GM21360 (cell line): ENCODE data around the gene FOXD4.
"Not testable (repeated sequence)": the region's sequence is repeated elsewhere in the genome, so short reads cannot be mapped to it uniquely, and the experiment has no call there.

Experiments used
- ATAC-seq: cut with Tn5 transposase; IDR thresholded peaks from one replicate; pipeline ENCODE4 v1.9.1; 2021; ENCODE audit warnings: mild to moderate bottlenecking, moderate library complexity; ENCODE audit not compliant: unreplicated experiment

FOXD4 gene

GRCh38 chr9:94323-94722 lies 23.9 kb downstream of the FOXD4 start:
- ATAC-seq: not testable (repeated sequence)

- not testable (repeated sequence) for ATAC-seq
Measured at GRCh38 chr9:93909-94308, 24.3 kb downstream of the FOXD4 start.

GRCh38 chr9:90851-91250 lies 27.4 kb downstream of the FOXD4 start:
- ATAC-seq: not testable (repeated sequence)

DNA sequence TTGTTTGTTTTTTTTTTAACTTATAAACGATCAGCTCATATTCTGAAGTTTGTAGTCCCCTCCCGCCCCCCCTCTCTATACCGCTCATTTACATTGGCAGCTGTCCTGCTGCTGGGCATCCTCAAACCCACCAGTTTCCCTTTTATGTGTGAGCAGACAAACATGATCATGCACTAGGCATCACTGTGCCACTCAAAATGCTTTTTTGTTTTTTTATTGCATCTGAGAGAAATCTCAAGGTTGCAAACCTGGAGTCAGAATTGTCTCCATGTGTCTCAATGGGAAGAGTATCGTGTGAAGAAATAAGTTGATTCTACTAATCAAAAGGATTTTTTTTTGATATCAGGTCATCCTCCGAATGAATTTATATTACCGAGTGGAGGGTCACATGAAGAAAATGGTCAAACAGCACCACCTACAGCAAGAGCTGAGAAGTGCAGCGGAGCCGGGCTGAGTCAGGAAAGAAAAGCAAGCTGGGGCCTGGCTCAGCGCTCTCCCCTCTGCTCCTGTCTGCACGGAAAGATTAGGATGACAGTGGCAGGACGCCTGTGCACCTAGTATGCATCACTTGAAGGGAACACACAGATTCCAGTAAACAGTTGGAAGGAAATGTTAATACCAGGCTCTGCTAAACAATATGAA lies 29.7 kb downstream of the FOXD4 start:
- ATAC-seq: peak; percentile 85

GRCh38 chr9:87860-88259 lies 30.4 kb downstream of the FOXD4 start:
- ATAC-seq: not testable (repeated sequence)

GRCh38 chr9:87105-87504 lies 31.1 kb downstream of the FOXD4 start:
- ATAC-seq: not testable (repeated sequence)

DNA sequence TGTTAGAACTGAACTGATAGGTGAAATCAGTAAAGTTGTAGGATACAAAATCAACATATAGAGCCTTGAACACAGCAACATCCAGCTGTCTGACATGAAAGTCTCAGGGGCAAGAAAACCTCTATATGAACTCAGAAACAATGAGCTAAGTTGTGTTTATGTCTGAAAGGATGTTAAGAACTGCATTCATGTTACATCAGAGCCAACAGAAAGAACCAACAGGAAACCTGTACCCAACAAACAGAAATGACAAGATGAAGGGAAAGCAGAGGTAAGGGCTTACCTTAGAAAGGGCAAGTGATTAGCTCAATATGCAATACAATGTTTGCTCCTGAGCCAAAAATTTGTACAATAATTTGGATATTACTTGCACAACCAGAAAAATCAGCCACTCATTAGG lies 31.5 kb downstream of the FOXD4 start:
- ATAC-seq: not testable (repeated sequence)

- ATAC-seq: not testable (repeated sequence)
Measured at GRCh38 chr9:82932-83689, 35.1 kb downstream of the FOXD4 start.

DNA sequence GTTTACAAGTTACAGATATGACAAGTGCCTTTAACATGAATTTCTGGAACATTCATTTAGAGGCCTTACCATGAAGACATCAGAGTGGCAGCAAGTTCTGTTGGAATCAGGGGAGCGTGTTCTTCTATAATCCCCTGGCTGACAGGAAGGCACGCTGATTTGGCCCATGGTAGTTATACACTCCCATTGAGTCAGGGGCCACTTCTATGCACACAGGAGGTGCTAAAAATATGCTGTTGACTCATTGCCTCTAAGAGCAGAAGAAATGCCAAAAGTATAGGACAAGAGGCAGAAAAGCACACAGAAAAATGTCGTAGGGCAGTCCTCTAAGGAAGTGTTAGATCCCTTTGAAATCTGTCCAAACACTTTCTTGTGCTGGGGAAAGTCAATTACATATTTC lies 39.9 kb downstream of the FOXD4 start:
- not testable (repeated sequence) for ATAC-seq

DNA sequence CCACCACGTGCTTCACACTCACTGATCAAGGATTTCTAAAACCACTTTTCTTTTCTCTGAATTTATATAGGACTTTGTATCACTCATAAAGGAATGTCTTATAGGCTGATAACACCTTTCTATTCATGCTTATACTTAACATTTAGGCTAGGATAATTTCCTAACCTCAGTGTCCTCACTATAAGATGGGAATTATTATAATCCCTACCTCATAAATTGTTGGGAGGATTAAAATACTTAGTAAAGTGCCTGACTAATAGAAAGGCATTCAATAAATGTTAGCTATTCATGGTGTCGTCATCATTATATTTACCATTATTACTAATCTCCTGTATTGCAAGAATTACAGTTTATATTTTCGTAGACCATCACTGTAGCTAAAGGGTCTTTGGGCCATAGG lies 41.8 kb downstream of the FOXD4 start:
- ATAC-seq: not testable (repeated sequence)

DNA sequence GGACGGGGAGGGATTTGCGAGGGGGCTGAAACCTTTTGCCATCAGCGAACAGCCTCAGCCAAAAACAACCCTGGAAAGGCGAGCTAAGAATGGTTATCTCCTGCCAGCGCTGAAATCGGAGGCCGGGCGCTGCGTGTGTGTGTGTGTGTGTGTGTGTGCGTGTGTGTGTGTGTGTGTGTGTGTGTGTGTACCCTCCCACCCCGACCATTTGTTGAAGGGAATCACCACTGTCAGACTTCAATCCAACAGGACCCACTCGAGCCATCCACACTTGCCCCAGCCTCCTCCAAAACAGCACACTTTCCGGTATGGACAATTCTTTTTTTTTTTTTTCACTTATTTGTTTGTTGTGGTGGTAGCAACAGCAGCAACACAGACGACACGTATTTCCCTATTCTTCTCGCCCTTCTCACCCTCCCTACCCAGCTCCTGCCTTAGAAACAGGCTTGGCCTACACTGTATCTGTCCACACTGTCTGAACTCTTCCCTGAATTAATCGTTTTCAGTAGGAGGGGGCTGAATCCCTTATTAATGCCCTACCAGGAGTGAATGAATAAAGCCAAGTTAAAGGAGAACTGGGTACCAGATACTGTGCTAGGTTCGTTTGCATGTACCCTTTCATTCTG lies 44.2 kb downstream of the FOXD4 start:
- not testable (repeated sequence) for ATAC-seq

DNA sequence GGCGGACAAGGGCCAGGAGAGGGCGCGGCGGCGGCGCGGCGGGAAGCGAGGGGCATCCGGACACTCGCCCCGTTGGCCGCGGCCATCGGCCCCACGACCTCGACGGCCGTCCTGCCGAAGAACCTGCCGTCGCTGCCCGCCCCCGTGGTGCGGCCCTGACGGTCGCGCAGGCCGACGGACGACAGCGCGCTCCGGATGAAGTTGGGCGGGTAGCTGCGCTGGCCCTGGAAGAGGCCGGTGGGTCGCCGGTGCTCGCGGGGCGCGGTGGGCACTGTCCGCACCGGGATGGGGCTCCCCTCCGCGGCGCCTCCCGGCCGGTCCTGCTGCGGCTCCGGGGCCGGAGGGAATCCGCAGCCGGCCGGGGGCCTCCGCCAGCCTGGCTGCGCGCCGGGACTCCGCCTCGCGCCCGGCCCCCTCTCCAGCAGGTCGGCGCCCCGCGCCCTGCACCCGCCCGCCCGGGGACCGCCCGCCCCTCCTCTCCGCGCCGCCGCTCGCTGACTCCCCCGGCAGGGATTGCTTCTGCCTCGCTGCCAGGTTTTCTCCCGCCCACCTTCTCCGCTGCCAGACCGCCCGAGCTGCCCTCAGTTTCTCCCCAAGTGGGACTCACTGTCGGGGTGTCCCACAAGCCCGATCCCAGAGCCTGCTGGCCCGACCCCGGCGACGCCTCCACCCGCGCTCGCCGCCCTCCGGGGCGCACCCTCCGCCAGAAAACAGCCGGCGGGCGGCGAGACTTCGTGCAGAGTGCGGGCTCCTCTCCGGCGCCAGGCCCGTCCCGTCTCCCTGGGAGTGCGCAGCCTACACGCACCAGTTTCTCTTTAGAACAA lies 44.9 kb downstream of the FOXD4 start:
- not testable (repeated sequence) for ATAC-seq
